ENCODE measurements around the gene SGCA. TPM values are rescaled to one million over a fixed set of nuclear protein-coding genes. Genes with fewer than 3 reads are reported as not detected.

Gene SGCA
- polyA plus RNA-seq, 3 donors: 0.47 to 1.6 (median 0.98) TPM

Other genes starting within 250 kb of the SGCA start
- gene DLX4, start 196.8 kb upstream of the SGCA start, polyA plus RNA-seq (ENCODE audit: insufficient read length in 3 of 3): under 1 TPM; 0.76 to 0.89 (median 0.85) TPM
- 1 to 10 TPM in 2 of 3 donors, under 1 TPM in 1; 0.92 to 1.5 (median 1.1) TPM for gene DLX3, start 170.8 kb upstream of the SGCA start, polyA plus RNA-seq (ENCODE audit: insufficient read length in 3 of 3)
- gene ITGA3, start 109.9 kb upstream of the SGCA start, polyA plus RNA-seq (ENCODE audit: insufficient read length in 3 of 3): 100 to 1,000 TPM in 1 of 3 donors, 10 to 100 TPM in 2; 84.1 to 101 (median 93.0) TPM
- 100 to 1,000 TPM; 103 to 125 (median 110) TPM for gene PDK2, start 70.7 kb upstream of the SGCA start, polyA plus RNA-seq (ENCODE audit: insufficient read length in 3 of 3)
- gene SAMD14, start 35.8 kb upstream of the SGCA start, polyA plus RNA-seq (ENCODE audit: insufficient read length in 3 of 3): 10 to 100 TPM; 13.2 to 19.4 (median 18.6) TPM
- gene PPP1R9B, start 15.3 kb upstream of the SGCA start, polyA plus RNA-seq (ENCODE audit: insufficient read length in 3 of 3): 10 to 100 TPM; 39.5 to 59.3 (median 46.2) TPM
- 100 to 1,000 TPM; 412 to 838 (median 505) TPM for gene COL1A1, start 35.6 kb downstream of the SGCA start, polyA plus RNA-seq (ENCODE audit: insufficient read length in 3 of 3)
- 1 to 10 TPM; 1.7 to 3.3 (median 3.1) TPM for gene TMEM92, start 108.5 kb downstream of the SGCA start, polyA plus RNA-seq (ENCODE audit: insufficient read length in 3 of 3)
- 10 to 100 TPM; 15.6 to 29.2 (median 25.7) TPM for gene XYLT2, start 180.1 kb downstream of the SGCA start, polyA plus RNA-seq (ENCODE audit: insufficient read length in 3 of 3)
- gene MRPL27, start 207.2 kb downstream of the SGCA start, polyA plus RNA-seq (ENCODE audit: insufficient read length in 3 of 3): 10 to 100 TPM; 71.1 to 81.8 (median 74.9) TPM
- gene EME1, start 207.2 kb downstream of the SGCA start, polyA plus RNA-seq (ENCODE audit: insufficient read length in 3 of 3): 10 to 100 TPM in 1 of 3 donors, 1 to 10 TPM in 2; 8.6 to 11.0 (median 9.5) TPM
- gene LRRC59, start 231.5 kb downstream of the SGCA start, polyA plus RNA-seq (ENCODE audit: insufficient read length in 3 of 3): 10 to 100 TPM; 54.4 to 68.9 (median 64.5) TPM